Liver (tissue), 3 donors: ENCODE data around the gene LAMTOR5.

Source experiments
- ATF3 ChIP-seq: IDR thresholded peaks from 2 replicates; pipeline ENCODE4 v1.6.1; 2016; ENCODE audit warnings: antibody characterized with exemption
- CTCF ChIP-seq: fragments of 150-350 bp; IDR thresholded peaks from 2 replicates; pipeline ENCODE4 v1.5.1; 2017; ENCODE audit warnings: improper control_type of control experiment, low read depth, low read length; ENCODE audit not compliant: missing input control
- donor health status: healthy.
- donor health status: healthy.

DNA sequence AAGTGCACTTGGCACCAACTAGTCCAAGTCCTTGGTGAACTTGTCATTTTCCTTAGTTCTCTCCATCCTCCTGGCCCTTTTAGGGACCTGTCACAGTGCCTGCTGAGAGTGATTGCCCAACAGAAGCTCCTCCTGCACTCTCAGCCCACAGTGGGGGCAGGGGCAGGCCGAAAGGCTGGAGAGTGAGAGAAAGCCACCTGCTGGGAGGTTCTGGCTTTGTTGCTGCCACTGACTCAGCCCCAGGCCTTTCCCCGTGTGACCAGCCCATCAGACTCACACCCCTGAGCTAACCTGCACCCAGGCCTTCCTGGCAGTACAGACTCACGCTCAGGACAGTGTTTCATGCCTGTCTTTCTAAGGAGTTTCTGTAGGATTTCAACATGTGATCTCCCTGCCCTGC is 26.3 kb upstream of the LAMTOR5 start:
- TF ChIP-seq CTCF: peak; percentile 61
- TF ChIP-seq ATF3: no peak
